HepG2 (cell line): ENCODE results near the gene PPP1R16B. TPM values are rescaled to one million over a fixed set of nuclear protein-coding genes. Genes with fewer than 3 reads are reported as not detected.

Source experiments
- ATAC-seq: fragments of 200-7000 bp; cut with Tn5 transposase; 3 replicates; pipeline ENCODE4 v1.9.1; 2020; ENCODE audit warnings: mild to moderate bottlenecking, moderate library complexity
- BruUV-seq: library from RNA; stranded (reverse); fragments of 400-500 nt; replicated peaks from 2 replicates; lab custom pipeline; 2021; lab: Mats Ljungman, UMichigan
- CTCF ChIA-PET: fragments of 300-600 bp; formaldehyde crosslinking; extraction: SDS; loops from one replicate; lab custom pipeline; 2021; ENCODE audit warnings: low total read pairs, inconsistent platforms, low intra/inter-chr PET ratio; lab: Yijun Ruan, JAX
- POLR2A ChIA-PET: fragments of 350-600 bp; sonication (Branson Sonifier 250); formaldehyde crosslinking; loops from one replicate; lab custom pipeline; 2020; ENCODE audit warnings: antibody characterized with exemption, inconsistent platforms; lab: Yijun Ruan, JAX
- DNase-seq: peaks from one replicate; pipeline ENCODE4 v3.0.0-alpha.2; 2015; ENCODE audit warnings: low spot score
- FAIRE-seq: peaks from 3 replicates; lab custom pipeline; 2011; peaks lifted over from hg19 to GRCh38; lab: Jason Lieb, UNC
- H2AFZ ChIP-seq: one replicate; pipeline ENCODE4 v1.6.1; 2011; ENCODE audit warnings: low read length, inconsistent platforms
- H3K27ac ChIP-seq: fragments of 300-600 bp; 3 replicates; pipeline ENCODE4 v1.8.0; 2011; ENCODE audit warnings: mixed run types, mild to moderate bottlenecking, mixed read lengths, low read length, inconsistent platforms; ENCODE audit not compliant: insufficient read depth; ENCODE audit errors: extremely low read length
- H3K27me3 ChIP-seq, 2 experiments: fragments of 200-600 bp in 1 of 2; 2 replicates in 1 of 2; 3 replicates in 1 of 2; pipeline versions ENCODE4 v1.6.0 to v1.8.0; 2011; ENCODE audit warnings: low read length in 2 of 2, mild to moderate bottlenecking in 2 of 2, moderate library complexity in 2 of 2, inconsistent platforms in 1 of 2; ENCODE audit not compliant: insufficient read depth in 2 of 2, control insufficient read depth in 1 of 2
- H3K36me3 ChIP-seq, 2 experiments: fragments of 200-600 bp in 1 of 2; replicated peaks in 1 of 2; 2 replicates in 1 of 2; 3 replicates in 1 of 2; pipeline versions ENCODE4 v1.5.1 to v1.8.0; 2011; ENCODE audit warnings: low read length in 2 of 2, inconsistent platforms in 1 of 2; ENCODE audit not compliant: insufficient read depth in 2 of 2, control insufficient read depth in 1 of 2
- H3K4me1 ChIP-seq: 2 replicates; pipeline ENCODE4 v1.5.1; 2012; ENCODE audit warnings: low read length, inconsistent platforms; ENCODE audit not compliant: insufficient read depth
- H3K4me2 ChIP-seq: 2 replicates; pipeline ENCODE4 v1.6.0; 2011; ENCODE audit warnings: low read depth, low read length, inconsistent platforms
- H3K4me3 ChIP-seq, 3 experiments: fragments of 200-600 bp in 1 of 3; sonication (generic), shearing (Covaris generic) in 1 of 3; replicated peaks in 1 of 3; 2 replicates each; pipeline ENCODE4 v1.5.1; 2011 to 2016; ENCODE audit warnings: low read length in 3 of 3, inconsistent platforms in 2 of 3, low read depth in 2 of 3, mild to moderate bottlenecking in 2 of 3, control low read depth in 1 of 3, mixed read lengths in 1 of 3; ENCODE audit not compliant: insufficient read depth in 1 of 3
- H3K79me2 ChIP-seq: one replicate; pipeline ENCODE4 v1.6.1; 2011; ENCODE audit warnings: low read length, inconsistent platforms; ENCODE audit not compliant: insufficient read depth
- H3K9ac ChIP-seq: 2 replicates; pipeline ENCODE4 v1.6.0; 2011; ENCODE audit warnings: mild to moderate bottlenecking, low read depth, low read length, inconsistent platforms; ENCODE audit not compliant: insufficient read depth
- H3K9me3 ChIP-seq: 2 replicates; pipeline ENCODE4 v1.5.1; 2012; ENCODE audit warnings: mild to moderate bottlenecking, low read length
- H4K20me1 ChIP-seq: 2 replicates; pipeline ENCODE4 v1.6.0; 2011; ENCODE audit warnings: inconsistent platforms, mild to moderate bottlenecking, low read length, moderate library complexity; ENCODE audit not compliant: insufficient read depth
- FOXP4 ChIP-seq: sonication (generic); formaldehyde crosslinking; IDR thresholded peaks from 2 replicates; pipeline ENCODE4 v1.4.0; 2020; ENCODE audit warnings: missing genetic modification reagents
- NR0B2 ChIP-seq: sonication (generic); formaldehyde crosslinking; IDR thresholded peaks from 2 replicates; pipeline ENCODE4 v1.4.0; 2020; ENCODE audit warnings: mild to moderate bottlenecking, missing genetic modification reagents
- RFXAP ChIP-seq: sonication (generic); formaldehyde crosslinking; IDR thresholded peaks from 2 replicates; pipeline ENCODE4 v1.4.0; 2020; ENCODE audit warnings: missing genetic modification reagents, borderline replicate concordance
- RXRB ChIP-seq: IDR thresholded peaks from 2 replicates; pipeline ENCODE4 v1.6.1; 2016; ENCODE audit warnings: borderline replicate concordance, missing genetic modification reagents, missing compliant biosample characterization
- ZBTB49 ChIP-seq: sonication (generic); formaldehyde crosslinking; IDR thresholded peaks from 2 replicates; pipeline ENCODE4 v1.4.0; 2020; ENCODE audit warnings: missing genetic modification reagents, borderline replicate concordance
- ZNF121 ChIP-seq: sonication (generic); formaldehyde crosslinking; IDR thresholded peaks from 2 replicates; pipeline ENCODE4 v1.5.0; 2020; ENCODE audit warnings: mild to moderate bottlenecking, missing genetic modification reagents
- ZNF629 ChIP-seq: sonication (generic); formaldehyde crosslinking; conservative IDR thresholded peaks from 2 replicates; pipeline ENCODE4 v1.5.0; 2020; ENCODE audit warnings: missing genetic modification reagents
- WGBS: methylation state at CpG from one replicate; pipeline ENCODE4 v1.1.6; 2017; ENCODE audit warnings: low lambda C conversion rate; 5-methylcytosine and 5-hydroxymethylcytosine counted together
- in situ Hi-C: cut with HindIII; loops from 2 replicates; pipeline ENCODE4 v1.10.0; 2017; ENCODE audit warnings: low pct_unique_long_range_greater_than_20kb; ENCODE audit not compliant: extremely low pct_ligation_motif_present
- intact Hi-C: fragments of 100-400 bp; cut with micrococcal nuclease; formaldehyde crosslinking; loops from one replicate; pipeline ENCODE4 v1.10.0; 2022; ENCODE audit not compliant: unreplicated experiment
- polyA plus RNA-seq, 8 experiments: library from polyadenylated mRNA; depleted of rRNA in 3 of 8; stranded (reverse) in 7 of 8; unstranded in 1 of 8; fragments of >200 nt; fragmentation: Illumina TruSeq in 4 of 8; extraction: Trizol in 4 of 8; gene quantifications; 2 replicates each; pipeline versions ENCODE4 v1.2.1 to v1.2.3, GENCODE V29; 2011 to 2016; ENCODE audit warnings: low read depth in 4 of 8, missing spikeins in 1 of 8, mixed read lengths in 1 of 8; ENCODE audit not compliant: insufficient read depth in 1 of 8
- total RNA-seq, 5 experiments: library from RNA; depleted of rRNA; stranded (reverse); fragments of >200 nt; fragmentation: Illumina TruSeq; extraction: Trizol; gene quantifications; 2 replicates each; pipeline ENCODE4 v1.2.3, GENCODE V29; 2016; ENCODE audit warnings: low read depth in 1 of 5

Gene PPP1R16B
- total and polyA plus RNA-seq, 2 of the 13 experiments (the other 11 are each of a cell fraction or from before 2014, with no cell fraction given): 0.02 to 0.11 TPM

GRCh38 chr20:38920851-38921250 lies 115.4 kb downstream of the PPP1R16B start:
- DNase-seq (no peak), FAIRE-seq (no peak), ATAC-seq (no peak)
- ChIA-PET CTCF (no interaction called here), POLR2A (no interaction called here)
- H3K27me3 ChIP-seq: peaks cover 7 to 23% of the 10 kb centered on the region in 2 experiments; a peak in 4 of 5 replicates
- no peak overlapping the region for H2AFZ ChIP-seq
- BruUV-seq: no TSS peak
- WGBS: 44% methylated on average over 9 of the region's 9 CpGs
- peaks cover 44% of the 10 kb centered on the region for H3K4me1 ChIP-seq
- H3K9me3 ChIP-seq: no peaks in the 10 kb centered on the region
- in situ Hi-C loops: loop anchor here (5.0 kb wide), 1 partner anchor 126 kb away; no protein-coding TSS in a partner anchor
- no peak for TF ChIP-seq RFXAP (CRISPR knock-in tag)
- no peak for TF ChIP-seq RXRB (CRISPR knock-in tag)
- TF ChIP-seq NR0B2: no peak
- no peak for TF ChIP-seq ZNF629 (CRISPR knock-in tag)
- no peak overlapping the region for H3K4me3 ChIP-seq
- H4K20me1 ChIP-seq: no peaks in the 10 kb centered on the region
- H3K27ac ChIP-seq: no peak overlapping the region
- H3K79me2 ChIP-seq: no peaks in the 10 kb centered on the region
- intact Hi-C loops: no loop called here
- no peaks in the 10 kb centered on the region for H3K36me3 ChIP-seq
- H3K4me2 ChIP-seq: no peak overlapping the region
- no peak overlapping the region for H3K9ac ChIP-seq

- in situ Hi-C loops: loop anchor here (5.0 kb wide), 1 partner anchor 123 kb away; no protein-coding TSS in a partner anchor
- peaks cover 10% of the 10 kb centered on the region; the same call in 1 of the 2 replicates for H4K20me1 ChIP-seq
- H2AFZ ChIP-seq: no peak overlapping the region
- DNase-seq (no peak), ATAC-seq (no peak), FAIRE-seq (no peak)
- H3K36me3 ChIP-seq: no peaks in the 10 kb centered on the region
- no peak overlapping the region for H3K4me2 ChIP-seq
- POLR2A ChIA-PET: no interaction called here
- CTCF ChIA-PET: interaction anchor here (1.9 to 2.2 kb wide), 2 partner anchors 31 to 123 kb away, joined by 9 to 21 read pairs; no protein-coding TSS in a partner anchor
- peaks cover 33% of the 10 kb centered on the region for H3K79me2 ChIP-seq
- BruUV-seq: no TSS peak
- intact Hi-C loops: no loop called here
- no peak overlapping the region for H3K9ac ChIP-seq
- no peak overlapping the region for H3K4me3 ChIP-seq
- no peaks in the 10 kb centered on the region for H3K9me3 ChIP-seq
- H3K27me3 ChIP-seq: peaks cover 5 to 23% of the 10 kb centered on the region in 2 experiments; a peak in 4 of 5 replicates
- H3K4me1 ChIP-seq: peaks cover 42% of the 10 kb centered on the region
- TF ChIP-seq ZNF121: peak; percentile 78
- TF ChIP-seq FOXP4 (CRISPR knock-in tag): no peak
- TF ChIP-seq ZBTB49 (CRISPR knock-in tag): no peak
- WGBS: 83% methylated on average over 2 of the region's 2 CpGs
- H3K27ac ChIP-seq: no peak overlapping the region
These were observed 119.2 kb downstream of the PPP1R16B start for GRCh38 chr20:38924718-38925117.
